CD4-positive, alpha-beta T cell treated with Interleukin-17A for 4 hours (primary cell): Measurements from ENCODE around the gene RNPEPL1.
A peak's percentile ranks its signal among the peaks of the same experiment; 100 is the strongest.
"Not testable (repeated sequence)": the region's sequence is repeated elsewhere in the genome, so short reads cannot be mapped to it uniquely, and the experiment has no call there.

Source experiments
- DNase-seq: peaks from one replicate; pipeline ENCODE4 v3.0.0-alpha.2; 2020; ENCODE audit warnings: mixed read lengths

The RNPEPL1 gene

GRCh38 chr2:240605867-240606743, 37.8 kb downstream of the RNPEPL1 start:
- DNase-seq, result no peak

GRCh38 chr2:240611601-240612210, 43.4 kb downstream of the RNPEPL1 start:
- peak; percentile 2 for DNase-seq

GRCh38 chr2:240613781-240614180, 45.5 kb downstream of the RNPEPL1 start:
- DNase-seq, result no peak

- no peak for DNase-seq
Measured at GRCh38 chr2:240614391-240614790, 46.1 kb downstream of the RNPEPL1 start.

- no peak for DNase-seq
Measured at GRCh38 chr2:240615396-240615795, 47.1 kb downstream of the RNPEPL1 start.

- peak; percentile 1 for DNase-seq
Measured at GRCh38 chr2:240615820-240616547, 47.7 kb downstream of the RNPEPL1 start.

- not testable (repeated sequence) for DNase-seq
Measured at GRCh38 chr2:240616860-240617666, 48.8 kb downstream of the RNPEPL1 start.

- DNase-seq, result no peak
Measured at GRCh38 chr2:240618776-240619175, 50.5 kb downstream of the RNPEPL1 start.

- DNase-seq, result no peak
Measured at GRCh38 chr2:240619506-240620148, 51.3 kb downstream of the RNPEPL1 start.

- DNase-seq, result peak; percentile 1
Measured at GRCh38 chr2:240620149-240620731, 52.0 kb downstream of the RNPEPL1 start.

GRCh38 chr2:240620859-240621258, 52.6 kb downstream of the RNPEPL1 start:
- DNase-seq, result peak; percentile 14

- peak; percentile 20 for DNase-seq
Measured at GRCh38 chr2:240622060-240622411, 53.8 kb downstream of the RNPEPL1 start.

GRCh38 chr2:240622531-240623235, 54.4 kb downstream of the RNPEPL1 start:
- peak; percentile 66 for DNase-seq

GRCh38 chr2:240623531-240624010, 55.3 kb downstream of the RNPEPL1 start:
- DNase-seq, result peak; percentile 17

GRCh38 chr2:240624011-240624949, 56.0 kb downstream of the RNPEPL1 start:
- peak; percentile 7 for DNase-seq

- peak; percentile 88 for DNase-seq
Measured at GRCh38 chr2:240624950-240625621, 56.8 kb downstream of the RNPEPL1 start, which contains the start of gene GPR35. GPR35 (plus strand) TSS chr2:240625480; CDS start chr2:240629953, 4,473 bp downstream.

GRCh38 chr2:240626531-240627300, 58.4 kb downstream of the RNPEPL1 start:
- peak; percentile 62 for DNase-seq
